A673 (cell line): Measurements from ENCODE around the gene THBD.

Experiments used
- EZH2 ChIP-seq: fragments of 200-600 bp; sonication (generic); IDR thresholded peaks from 2 replicates; pipeline ENCODE4 v1.6.1; 2017; ENCODE audit warnings: borderline replicate concordance, low read depth, mild to moderate bottlenecking, mixed read lengths, antibody characterized with exemption, low read length; ENCODE audit not compliant: poor library complexity, severe bottlenecking
- TF ChIP-seq, protein P1 (sequence below): fragments of 300-800, 200-600 bp; sonication (generic); conservative IDR thresholded peaks from 2 replicates; pipeline ENCODE4 v1.5.1; 2017; ENCODE audit warnings: low read depth, mild to moderate bottlenecking, antibody characterized with exemption, low read length, moderate library complexity, mixed read lengths

DNA sequence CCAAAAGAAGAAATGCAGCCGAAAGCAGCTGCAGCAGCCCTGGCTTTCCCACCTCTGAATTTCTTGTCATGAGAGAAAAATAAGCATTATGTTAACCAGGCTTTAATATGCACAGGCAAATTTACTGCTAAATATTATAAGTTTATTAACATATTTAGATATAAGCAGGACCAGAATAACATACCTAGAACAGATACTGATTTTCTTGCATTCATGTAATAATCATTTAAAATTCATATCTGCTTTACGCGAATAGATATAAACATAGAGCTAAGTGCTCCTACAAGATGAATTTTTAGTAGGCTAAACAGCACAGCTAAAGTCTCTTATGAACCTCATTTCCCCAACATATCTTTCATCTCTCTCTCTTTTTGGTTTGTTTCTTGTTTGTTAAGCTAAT, 21.9 kb upstream of the THBD start:
- TF ChIP-seq, protein P1, sequence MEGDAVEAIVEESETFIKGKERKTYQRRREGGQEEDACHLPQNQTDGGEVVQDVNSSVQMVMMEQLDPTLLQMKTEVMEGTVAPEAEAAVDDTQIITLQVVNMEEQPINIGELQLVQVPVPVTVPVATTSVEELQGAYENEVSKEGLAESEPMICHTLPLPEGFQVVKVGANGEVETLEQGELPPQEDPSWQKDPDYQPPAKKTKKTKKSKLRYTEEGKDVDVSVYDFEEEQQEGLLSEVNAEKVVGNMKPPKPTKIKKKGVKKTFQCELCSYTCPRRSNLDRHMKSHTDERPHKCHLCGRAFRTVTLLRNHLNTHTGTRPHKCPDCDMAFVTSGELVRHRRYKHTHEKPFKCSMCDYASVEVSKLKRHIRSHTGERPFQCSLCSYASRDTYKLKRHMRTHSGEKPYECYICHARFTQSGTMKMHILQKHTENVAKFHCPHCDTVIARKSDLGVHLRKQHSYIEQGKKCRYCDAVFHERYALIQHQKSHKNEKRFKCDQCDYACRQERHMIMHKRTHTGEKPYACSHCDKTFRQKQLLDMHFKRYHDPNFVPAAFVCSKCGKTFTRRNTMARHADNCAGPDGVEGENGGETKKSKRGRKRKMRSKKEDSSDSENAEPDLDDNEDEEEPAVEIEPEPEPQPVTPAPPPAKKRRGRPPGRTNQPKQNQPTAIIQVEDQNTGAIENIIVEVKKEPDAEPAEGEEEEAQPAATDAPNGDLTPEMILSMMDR, result no peak
- no peak for TF ChIP-seq EZH2
